HG03521 (cell line): ENCODE data around the gene ADGRG2.

Experiments
- ATAC-seq: cut with Tn5 transposase; IDR thresholded peaks from one replicate; pipeline ENCODE4 v1.9.1; 2021; ENCODE audit warnings: mild to moderate bottlenecking, moderate library complexity; ENCODE audit not compliant: unreplicated experiment

ADGRG2 gene

GRCh38 chrX:19121898-19122640, at the start of gene ADGRG2:
ADGRG2 (minus strand) TSS chrX:19122468; CDS start chrX:19068834, 53,634 bp downstream.
- no peak for ATAC-seq

GRCh38 chrX:19168609-19169008, 46.3 kb upstream of the ADGRG2 start:
- ATAC-seq = no peak

GRCh38 chrX:19162851-19163250, 40.6 kb upstream of the ADGRG2 start:
- ATAC-seq = no peak

GRCh38 chrX:19156186-19156585, 33.9 kb upstream of the ADGRG2 start:
- no peak for ATAC-seq

GRCh38 chrX:19152762-19153161, 30.5 kb upstream of the ADGRG2 start:
- ATAC-seq = no peak

- no peak for ATAC-seq
Observed at GRCh38 chrX:19137067-19137466, 14.8 kb upstream of the ADGRG2 start.

GRCh38 chrX:19133784-19134183, 11.5 kb upstream of the ADGRG2 start:
- ATAC-seq = no peak

- ATAC-seq = no peak
Observed at GRCh38 chrX:19133231-19133630, 11.0 kb upstream of the ADGRG2 start.

GRCh38 chrX:19130628-19131027, 8.4 kb upstream of the ADGRG2 start:
- ATAC-seq = no peak

- ATAC-seq = no peak
Observed at GRCh38 chrX:19129694-19130093, 7.4 kb upstream of the ADGRG2 start.

GRCh38 chrX:19127649-19128168, 5.4 kb upstream of the ADGRG2 start:
- ATAC-seq = no peak

- no peak for ATAC-seq
Observed at GRCh38 chrX:19122641-19123009, 357 bp upstream of the ADGRG2 start.

- no peak for ATAC-seq
Observed at GRCh38 chrX:19121466-19121865, 802 bp downstream of the ADGRG2 start.

- ATAC-seq = no peak
Observed at GRCh38 chrX:19110642-19111041, 11.6 kb downstream of the ADGRG2 start.

- ATAC-seq = no peak
Observed at GRCh38 chrX:19107035-19107434, 15.2 kb downstream of the ADGRG2 start.

GRCh38 chrX:19100586-19100985, 21.7 kb downstream of the ADGRG2 start:
- no peak for ATAC-seq

GRCh38 chrX:19097553-19098283, 24.6 kb downstream of the ADGRG2 start:
- no peak for ATAC-seq

GRCh38 chrX:19096586-19096985, 25.7 kb downstream of the ADGRG2 start:
- ATAC-seq = no peak

- ATAC-seq = no peak
Observed at GRCh38 chrX:19094654-19095053, 27.6 kb downstream of the ADGRG2 start.

GRCh38 chrX:19091596-19091995, 30.7 kb downstream of the ADGRG2 start:
- no peak for ATAC-seq

GRCh38 chrX:19089555-19090040, 32.7 kb downstream of the ADGRG2 start:
- ATAC-seq = no peak
